ENCODE measurements around the gene ZNF414.

The ZNF414 gene

GRCh38 chr19:8490873-8491272 is 23.1 kb downstream of the ZNF414 start:
- no peak for DNase-seq

- no peak for DNase-seq
These were observed 23.6 kb downstream of the ZNF414 start for GRCh38 chr19:8490395-8490760.

- no peak for DNase-seq
These were observed 24.2 kb downstream of the ZNF414 start for GRCh38 chr19:8489561-8490394.

- no peak for DNase-seq
These were observed 25.6 kb downstream of the ZNF414 start for GRCh38 chr19:8488365-8488764.

- peak in 21 of 56 donors; percentile 7 to 66 (median 21) for DNase-seq
These were observed 26.7 kb downstream of the ZNF414 start for GRCh38 chr19:8487137-8487851.

GRCh38 chr19:8486661-8487136 is 27.3 kb downstream of the ZNF414 start:
- no peak for DNase-seq

GRCh38 chr19:8485561-8486371 is 28.2 kb downstream of the ZNF414 start:
- DNase-seq: no peak

GRCh38 chr19:8484331-8484894 is 29.6 kb downstream of the ZNF414 start:
- DNase-seq: peak in 6 of 56 donors; percentile 7 to 38 (median 28)

GRCh38 chr19:8483165-8483564 is 30.8 kb downstream of the ZNF414 start:
- no peak for DNase-seq

- DNase-seq: no peak
These were observed 31.3 kb downstream of the ZNF414 start for GRCh38 chr19:8482696-8483095.

GRCh38 chr19:8481616-8482015 is 32.4 kb downstream of the ZNF414 start:
- DNase-seq: no peak

GRCh38 chr19:8481201-8481600 is 32.8 kb downstream of the ZNF414 start:
- DNase-seq: no peak

GRCh38 chr19:8478598-8478997 is 35.4 kb downstream of the ZNF414 start:
- no peak for DNase-seq

- DNase-seq: no peak
These were observed 36.1 kb downstream of the ZNF414 start for GRCh38 chr19:8477889-8478288.

- peak in 8 of 56 donors; percentile 4 to 45 (median 20) for DNase-seq
These were observed 37.4 kb downstream of the ZNF414 start for GRCh38 chr19:8476524-8476923.

GRCh38 chr19:8475005-8475404 is 39.0 kb downstream of the ZNF414 start:
- DNase-seq: no peak

- DNase-seq: peak in 1 of 56 donors; percentile 7
These were observed 40.1 kb downstream of the ZNF414 start for GRCh38 chr19:8473648-8474476.

- DNase-seq: no peak
These were observed 44.2 kb downstream of the ZNF414 start for GRCh38 chr19:8469613-8470368.

GRCh38 chr19:8468761-8469373 is 45.1 kb downstream of the ZNF414 start:
- DNase-seq: no peak
